ENCODE data around the gene CCT6A.
"Not testable (repeated sequence)": the region's sequence is repeated elsewhere in the genome, so short reads cannot be mapped to it uniquely, and the experiment has no call there.

Gene CCT6A

GRCh38 chr7:56091591-56091990 lies 40.0 kb downstream of the CCT6A start:
- no peak overlapping the region for H3K23ac ChIP-seq (ENCODE audit: low read length)
- no peaks in the 10 kb centered on the region for H3K79me2 ChIP-seq (ENCODE audit: control insufficient read depth, insufficient read depth, low read length, poor library complexity)
- peaks cover 3% of the 10 kb centered on the region in 2 experiments for H3K36me3 ChIP-seq (ENCODE audit: control insufficient read depth in 1 of 2, insufficient read depth in 2 of 2, low read length in 2 of 2)
- no peak overlapping the region for H3K14ac ChIP-seq (ENCODE audit: low read length)
- no peaks in the 10 kb centered on the region for H3K9me3 ChIP-seq (ENCODE audit: insufficient read depth, low read depth, low read length)
- no CpG with 5 or more reads among the region's 3 CpGs for WGBS (ENCODE audit: extremely low coverage, insufficient coverage, insufficient read length)
- no peak overlapping the region for H3K4me3 ChIP-seq (ENCODE audit: low read depth, low read length)
- H2AK5ac ChIP-seq (ENCODE audit: low read length) = no peak overlapping the region
- no peak overlapping the region for H2BK120ac ChIP-seq (ENCODE audit: insufficient read depth, low read length, poor library complexity)
- H3K4me1 ChIP-seq (ENCODE audit: control insufficient read depth in 1 of 2, insufficient read depth in 2 of 2, low read length in 2 of 2) = no peaks in the 10 kb centered on the region
- no peak overlapping the region for H3K4me2 ChIP-seq (ENCODE audit: low read length)
- no peaks in the 10 kb centered on the region for H3K79me1 ChIP-seq (ENCODE audit: low read length)
- no peaks in the 10 kb centered on the region for H3K27me3 ChIP-seq (ENCODE audit: insufficient read depth, low read length)
- H3K18ac ChIP-seq (ENCODE audit: low read length) = no peak overlapping the region
- H2BK5ac ChIP-seq (ENCODE audit: low read depth, low read length, poor library complexity) = no peak overlapping the region
- H2AFZ ChIP-seq (ENCODE audit: insufficient read depth, low read length, poor library complexity) = no peak overlapping the region
- no peak overlapping the region for H4K12ac ChIP-seq (ENCODE audit: low read depth, low read length)
- no peak overlapping the region for H3K9ac ChIP-seq (ENCODE audit: low read length)
- no peak overlapping the region for H4K91ac ChIP-seq (ENCODE audit: low read depth, low read length)
- no peak overlapping the region for H4K8ac ChIP-seq (ENCODE audit: low read depth, low read length)
- H3K27ac ChIP-seq (ENCODE audit: low read depth, low read length) = no peak overlapping the region
- no peak overlapping the region for H3K4ac ChIP-seq (ENCODE audit: low read depth, low read length)
- no peak overlapping the region for H2BK12ac ChIP-seq (ENCODE audit: low read length)
- DNase-seq = no peak

GRCh38 chr7:56092388-56092787 lies 40.8 kb downstream of the CCT6A start:
- not testable (repeated sequence) for H3K4me1 ChIP-seq (ENCODE audit: control insufficient read depth in 1 of 2, insufficient read depth in 2 of 2, low read length in 2 of 2); H2AK5ac ChIP-seq (ENCODE audit: low read length); H2BK5ac ChIP-seq (ENCODE audit: low read depth, low read length, poor library complexity); H3K79me1 ChIP-seq (ENCODE audit: low read length); H3K4ac ChIP-seq (ENCODE audit: low read depth, low read length); H3K14ac ChIP-seq (ENCODE audit: low read length); H3K27ac ChIP-seq (ENCODE audit: low read depth, low read length); H3K9me3 ChIP-seq (ENCODE audit: insufficient read depth, low read depth, low read length); H2BK120ac ChIP-seq (ENCODE audit: insufficient read depth, low read length, poor library complexity); H3K36me3 ChIP-seq (ENCODE audit: control insufficient read depth in 1 of 2, insufficient read depth in 2 of 2, low read length in 2 of 2); H4K12ac ChIP-seq (ENCODE audit: low read depth, low read length); H3K4me3 ChIP-seq (ENCODE audit: low read depth, low read length); H4K91ac ChIP-seq (ENCODE audit: low read depth, low read length); H2AFZ ChIP-seq (ENCODE audit: insufficient read depth, low read length, poor library complexity); H4K8ac ChIP-seq (ENCODE audit: low read depth, low read length); H3K9ac ChIP-seq (ENCODE audit: low read length); H3K23ac ChIP-seq (ENCODE audit: low read length); H3K79me2 ChIP-seq (ENCODE audit: control insufficient read depth, insufficient read depth, low read length, poor library complexity); H3K18ac ChIP-seq (ENCODE audit: low read length); H3K4me2 ChIP-seq (ENCODE audit: low read length); H2BK12ac ChIP-seq (ENCODE audit: low read length); H3K27me3 ChIP-seq (ENCODE audit: insufficient read depth, low read length); DNase-seq
- WGBS (ENCODE audit: extremely low coverage, insufficient coverage, insufficient read length) = no CpG with 5 or more reads among the region's 6 CpGs

GRCh38 chr7:56092789-56093531 lies 41.4 kb downstream of the CCT6A start, which contains the start of gene PHKG1:
TSS of gene PHKG1 (minus strand) at chr7:56092952. CDS start at chr7:56088941, 4,011 bp downstream.
- no peak within 1 kb of the TSS for H3K23ac ChIP-seq (ENCODE audit: low read length)
- no peak within 1 kb of the TSS for H4K12ac ChIP-seq (ENCODE audit: low read depth, low read length)
- no peak within 1 kb of the TSS for H3K9ac ChIP-seq (ENCODE audit: low read length)
- H3K4me1 ChIP-seq (ENCODE audit: control insufficient read depth in 1 of 2, insufficient read depth in 2 of 2, low read length in 2 of 2) = no peaks in the 10 kb centered on the region
- H3K9me3 ChIP-seq (ENCODE audit: insufficient read depth, low read depth, low read length) = no peaks in the 10 kb centered on the region
- no peaks in the 10 kb centered on the region for H3K79me1 ChIP-seq (ENCODE audit: low read length)
- no peak within 1 kb of the TSS for H2AFZ ChIP-seq (ENCODE audit: insufficient read depth, low read length, poor library complexity)
- H2BK120ac ChIP-seq (ENCODE audit: insufficient read depth, low read length, poor library complexity) = no peak within 1 kb of the TSS
- H3K14ac ChIP-seq (ENCODE audit: low read length) = no peak within 1 kb of the TSS
- no peak within 1 kb of the TSS for H2AK5ac ChIP-seq (ENCODE audit: low read length)
- no peak within 1 kb of the TSS for H3K4ac ChIP-seq (ENCODE audit: low read depth, low read length)
- no peak within 1 kb of the TSS for H3K4me2 ChIP-seq (ENCODE audit: low read length)
- no peak within 1 kb of the TSS for H4K91ac ChIP-seq (ENCODE audit: low read depth, low read length)
- H2BK5ac ChIP-seq (ENCODE audit: low read depth, low read length, poor library complexity) = no peak within 1 kb of the TSS
- no peaks in the 10 kb centered on the region for H3K36me3 ChIP-seq (ENCODE audit: control insufficient read depth in 1 of 2, insufficient read depth in 2 of 2, low read length in 2 of 2)
- H4K8ac ChIP-seq (ENCODE audit: low read depth, low read length) = no peak within 1 kb of the TSS
- no peak within 1 kb of the TSS for H3K4me3 ChIP-seq (ENCODE audit: low read depth, low read length)
- WGBS (ENCODE audit: extremely low coverage, insufficient coverage, insufficient read length) = no CpG with 5 or more reads among the region's 19 CpGs
- peak in 1 of 2 donors; percentile 17 for DNase-seq
- H3K27me3 ChIP-seq (ENCODE audit: insufficient read depth, low read length) = no peaks in the 10 kb centered on the region
- H3K27ac ChIP-seq (ENCODE audit: low read depth, low read length) = no peak within 1 kb of the TSS
- H3K18ac ChIP-seq (ENCODE audit: low read length) = no peak within 1 kb of the TSS
- no peaks in the 10 kb centered on the region for H3K79me2 ChIP-seq (ENCODE audit: control insufficient read depth, insufficient read depth, low read length, poor library complexity)
- no peak within 1 kb of the TSS for H2BK12ac ChIP-seq (ENCODE audit: low read length)

- no peak overlapping the region for H3K18ac ChIP-seq (ENCODE audit: low read length)
- H2AK5ac ChIP-seq (ENCODE audit: low read length) = no peak overlapping the region
- H3K36me3 ChIP-seq (ENCODE audit: control insufficient read depth in 1 of 2, insufficient read depth in 2 of 2, low read length in 2 of 2) = peaks cover 2 to 10% of the 10 kb centered on the region in 2 experiments
- no peak overlapping the region for H2BK5ac ChIP-seq (ENCODE audit: low read depth, low read length, poor library complexity)
- H3K4me2 ChIP-seq (ENCODE audit: low read length) = no peak overlapping the region
- H3K9ac ChIP-seq (ENCODE audit: low read length) = no peak overlapping the region
- no peaks in the 10 kb centered on the region for H3K79me1 ChIP-seq (ENCODE audit: low read length)
- no peak overlapping the region for H3K4me3 ChIP-seq (ENCODE audit: low read depth, low read length)
- H3K23ac ChIP-seq (ENCODE audit: low read length) = no peak overlapping the region
- H2AFZ ChIP-seq (ENCODE audit: insufficient read depth, low read length, poor library complexity) = no peak overlapping the region
- DNase-seq = peak in 1 of 2 donors; percentile 59
- no peaks in the 10 kb centered on the region for H3K4me1 ChIP-seq (ENCODE audit: control insufficient read depth in 1 of 2, insufficient read depth in 2 of 2, low read length in 2 of 2)
- no peak overlapping the region for H2BK12ac ChIP-seq (ENCODE audit: low read length)
- no peak overlapping the region for H3K14ac ChIP-seq (ENCODE audit: low read length)
- no peak overlapping the region for H2BK120ac ChIP-seq (ENCODE audit: insufficient read depth, low read length, poor library complexity)
- no peaks in the 10 kb centered on the region for H3K27me3 ChIP-seq (ENCODE audit: insufficient read depth, low read length)
- no peaks in the 10 kb centered on the region for H3K79me2 ChIP-seq (ENCODE audit: control insufficient read depth, insufficient read depth, low read length, poor library complexity)
- no peak overlapping the region for H4K12ac ChIP-seq (ENCODE audit: low read depth, low read length)
- no CpG with 5 or more reads among the region's 5 CpGs for WGBS (ENCODE audit: extremely low coverage, insufficient coverage, insufficient read length)
- no peak overlapping the region for H4K91ac ChIP-seq (ENCODE audit: low read depth, low read length)
- H3K4ac ChIP-seq (ENCODE audit: low read depth, low read length) = no peak overlapping the region
- H3K27ac ChIP-seq (ENCODE audit: low read depth, low read length) = no peak overlapping the region
- H4K8ac ChIP-seq (ENCODE audit: low read depth, low read length) = no peak overlapping the region
- no peaks in the 10 kb centered on the region for H3K9me3 ChIP-seq (ENCODE audit: insufficient read depth, low read depth, low read length)
These were observed 46.1 kb downstream of the CCT6A start for GRCh38 chr7:56097700-56098099.
